Mesenchymal stem cell (in vitro differentiated cells and primary cell): Measurements from ENCODE around the gene ZNF503.

Experiments
- DNase-seq: peaks from one replicate; pipeline ENCODE4 v3.0.0-alpha.2; 2013
- H2AFZ ChIP-seq: one replicate; pipeline ENCODE4 v1.6.1; 2013; ENCODE audit warnings: low read depth, mild to moderate bottlenecking, control low read depth, inconsistent platforms, low read length, moderate library complexity
- H2AK5ac ChIP-seq: 2 replicates; pipeline ENCODE4 v1.6.1; 2013; ENCODE audit warnings: low read length, moderate library complexity, mild to moderate bottlenecking, inconsistent platforms; ENCODE audit not compliant: severe bottlenecking
- H2BK120ac ChIP-seq: one replicate; pipeline ENCODE4 v1.6.1; 2013; ENCODE audit warnings: low read depth, mild to moderate bottlenecking, inconsistent platforms, low read length, moderate library complexity
- H2BK12ac ChIP-seq, 2 experiments: one replicate each; pipeline ENCODE4 v1.6.1; 2013; ENCODE audit warnings: inconsistent platforms in 2 of 2, low read length in 2 of 2, mild to moderate bottlenecking in 2 of 2, moderate library complexity in 2 of 2, control low read depth in 1 of 2
- H2BK15ac ChIP-seq: one replicate; pipeline ENCODE4 v1.6.1; 2013; ENCODE audit warnings: mild to moderate bottlenecking, low read depth, inconsistent platforms; ENCODE audit not compliant: poor library complexity, severe bottlenecking
- H2BK5ac ChIP-seq: 2 replicates; pipeline ENCODE4 v1.6.1; 2013; ENCODE audit warnings: low read depth, mild to moderate bottlenecking, low read length, control low read depth, inconsistent platforms; ENCODE audit not compliant: poor library complexity, severe bottlenecking
- H3K14ac ChIP-seq, 2 experiments: one replicate each; pipeline ENCODE4 v1.6.1; 2013; ENCODE audit warnings: inconsistent platforms in 2 of 2, low read length in 2 of 2, control low read depth in 1 of 2, mild to moderate bottlenecking in 1 of 2, moderate library complexity in 1 of 2
- H3K18ac ChIP-seq, 2 experiments: one replicate each; pipeline ENCODE4 v1.6.1; 2013; ENCODE audit warnings: inconsistent platforms in 2 of 2, low read length in 2 of 2, control low read depth in 1 of 2, low read depth in 1 of 2, mild to moderate bottlenecking in 1 of 2
- H3K23ac ChIP-seq, 2 experiments: one replicate each; pipeline ENCODE4 v1.6.1; 2013; ENCODE audit warnings: inconsistent platforms in 2 of 2, low read length in 2 of 2, mild to moderate bottlenecking in 2 of 2, moderate library complexity in 2 of 2, control low read depth in 1 of 2
- H3K27ac ChIP-seq: 2 replicates; pipeline ENCODE4 v1.5.1; 2013; ENCODE audit warnings: mild to moderate bottlenecking, moderate library complexity, low read length, control low read depth, inconsistent platforms; ENCODE audit not compliant: poor library complexity, severe bottlenecking
- H3K27me3 ChIP-seq, 2 experiments: 2 replicates each; pipeline versions ENCODE4 v1.6.1 to v1.7.0; 2013; ENCODE audit warnings: low read length in 2 of 2, mild to moderate bottlenecking in 2 of 2, moderate library complexity in 2 of 2, control low read depth in 1 of 2, inconsistent platforms in 1 of 2; ENCODE audit not compliant: control insufficient read depth in 1 of 2, insufficient read depth in 1 of 2
- H3K36me3 ChIP-seq, 2 experiments: 2 replicates each; pipeline versions ENCODE4 v1.6.1 to v1.7.0; 2013; ENCODE audit warnings: low read length in 2 of 2, control low read depth in 1 of 2, inconsistent platforms in 1 of 2, low read depth in 1 of 2, mild to moderate bottlenecking in 1 of 2; ENCODE audit not compliant: insufficient read depth in 2 of 2, control insufficient read depth in 1 of 2
- H3K4ac ChIP-seq, 2 experiments: one replicate each; pipeline ENCODE4 v1.6.1; 2013; ENCODE audit warnings: inconsistent platforms in 2 of 2, low read length in 2 of 2, mild to moderate bottlenecking in 2 of 2, moderate library complexity in 2 of 2, control low read depth in 1 of 2, low read depth in 1 of 2
- H3K4me1 ChIP-seq: 2 replicates; pipeline ENCODE4 v1.6.1; 2013; ENCODE audit warnings: low read depth, low read length, control low read depth; ENCODE audit not compliant: control insufficient read depth, insufficient read depth
- H3K4me2 ChIP-seq: 2 replicates; pipeline ENCODE4 v1.6.1; 2013; ENCODE audit warnings: low read length, mild to moderate bottlenecking, inconsistent platforms; ENCODE audit not compliant: poor library complexity, severe bottlenecking
- H3K4me3 ChIP-seq, 2 experiments: 2 replicates each; pipeline versions ENCODE4 v1.5.1 to v1.7.0; 2013; ENCODE audit warnings: low read length in 2 of 2, mild to moderate bottlenecking in 2 of 2, control low read depth in 1 of 2, low read depth in 1 of 2; ENCODE audit not compliant: insufficient read depth in 1 of 2
- H3K79me1 ChIP-seq: replicated peaks from 2 replicates; pipeline ENCODE4 v1.6.1; 2013; ENCODE audit warnings: mild to moderate bottlenecking, control low read depth, low read length, inconsistent platforms; ENCODE audit not compliant: poor library complexity, severe bottlenecking
- H3K9ac ChIP-seq: 2 replicates; pipeline ENCODE4 v1.7.0; 2013; ENCODE audit warnings: mild to moderate bottlenecking, low read length, moderate library complexity
- H3K9me3 ChIP-seq: 2 replicates; pipeline ENCODE4 v1.7.0; 2013; ENCODE audit warnings: mild to moderate bottlenecking, low read length; ENCODE audit not compliant: control insufficient read depth
- H4K8ac ChIP-seq: one replicate; pipeline ENCODE4 v1.6.1; 2013; ENCODE audit warnings: inconsistent platforms, mild to moderate bottlenecking, low read length, moderate library complexity
- H4K91ac ChIP-seq: one replicate; pipeline ENCODE4 v1.6.1; 2013; ENCODE audit warnings: mild to moderate bottlenecking, low read length, inconsistent platforms
- WGBS: methylation state at CpG from one replicate; pipeline ENCODE4 v1.1.7; 2013; ENCODE audit warnings: mixed read lengths; 5-methylcytosine and 5-hydroxymethylcytosine counted together

Gene ZNF503

DNA sequence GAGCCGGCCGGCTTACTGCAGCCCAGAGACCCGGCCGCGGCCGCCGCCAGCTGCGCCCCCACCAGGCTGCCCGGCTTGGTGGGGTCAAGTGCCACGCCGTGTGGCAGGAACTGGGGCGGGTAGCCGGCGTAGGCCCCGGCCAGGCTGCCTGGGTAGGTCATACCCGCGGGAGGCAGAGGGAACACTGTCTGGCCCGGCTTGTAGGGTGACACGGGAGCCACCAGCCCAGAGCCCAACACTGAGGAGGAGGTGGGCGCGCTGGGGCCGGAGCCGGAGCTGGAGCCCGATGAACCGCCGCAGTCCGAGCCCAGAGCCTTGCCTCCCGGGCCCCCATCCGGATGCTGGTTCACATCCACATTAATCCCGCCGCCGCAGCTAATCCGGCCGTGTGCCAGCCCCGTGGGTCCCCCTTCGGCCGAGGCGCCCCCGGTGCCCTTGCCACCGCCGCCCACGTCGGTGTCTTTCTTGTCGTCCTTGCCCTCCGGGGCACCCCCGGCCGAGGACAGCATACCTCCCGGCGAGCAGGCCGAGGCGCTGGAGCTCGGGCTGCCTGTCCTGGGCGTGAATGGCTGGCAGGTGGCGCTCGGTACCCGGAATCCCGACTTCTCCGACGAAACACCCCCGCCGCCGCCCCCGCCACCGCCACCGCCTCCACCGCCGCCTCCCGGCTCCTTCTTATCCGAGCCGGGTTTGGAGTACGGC lies 2.0 kb downstream of the ZNF503 start:
- H3K9me3 ChIP-seq: no peaks in the 10 kb centered on the region
- H3K79me1 ChIP-seq: peaks cover 6% of the 10 kb centered on the region
- H3K4ac ChIP-seq: peak overlapping the region; percentile 85 to 94
- H4K91ac ChIP-seq: peak overlapping the region; percentile 87
- H3K36me3 ChIP-seq: peaks cover 16 to 26% of the 10 kb centered on the region in 2 experiments
- WGBS: under 1% methylated on average over 58 of the region's 71 CpGs
- H2BK15ac ChIP-seq: peak overlapping the region; percentile 95
- H2BK5ac ChIP-seq: no peak overlapping the region
- H3K4me1 ChIP-seq: peaks cover 49% of the 10 kb centered on the region
- peak overlapping the region; percentile 87 for H3K4me2 ChIP-seq
- no peak overlapping the region for H2AK5ac ChIP-seq
- H3K9ac ChIP-seq: peak overlapping the region; percentile 100
- peaks cover 0 to 44% of the 10 kb centered on the region in 2 experiments for H3K27me3 ChIP-seq
- peak overlapping the region; percentile 52 to 84 for H3K23ac ChIP-seq
- peak overlapping the region in 1 of 2 experiments; percentile 92 for H3K14ac ChIP-seq
- H2AFZ ChIP-seq: no peak overlapping the region
- peak overlapping the region; percentile 95 for H2BK120ac ChIP-seq
- peak overlapping the region; percentile 76 to 97 for H3K4me3 ChIP-seq
- peak overlapping the region; percentile 28 to 85 for H2BK12ac ChIP-seq
- no peak overlapping the region for H3K27ac ChIP-seq
- H4K8ac ChIP-seq: peak overlapping the region; percentile 66
- H3K18ac ChIP-seq: peak overlapping the region; percentile 93 to 98
- peak; percentile 82 for DNase-seq

DNA sequence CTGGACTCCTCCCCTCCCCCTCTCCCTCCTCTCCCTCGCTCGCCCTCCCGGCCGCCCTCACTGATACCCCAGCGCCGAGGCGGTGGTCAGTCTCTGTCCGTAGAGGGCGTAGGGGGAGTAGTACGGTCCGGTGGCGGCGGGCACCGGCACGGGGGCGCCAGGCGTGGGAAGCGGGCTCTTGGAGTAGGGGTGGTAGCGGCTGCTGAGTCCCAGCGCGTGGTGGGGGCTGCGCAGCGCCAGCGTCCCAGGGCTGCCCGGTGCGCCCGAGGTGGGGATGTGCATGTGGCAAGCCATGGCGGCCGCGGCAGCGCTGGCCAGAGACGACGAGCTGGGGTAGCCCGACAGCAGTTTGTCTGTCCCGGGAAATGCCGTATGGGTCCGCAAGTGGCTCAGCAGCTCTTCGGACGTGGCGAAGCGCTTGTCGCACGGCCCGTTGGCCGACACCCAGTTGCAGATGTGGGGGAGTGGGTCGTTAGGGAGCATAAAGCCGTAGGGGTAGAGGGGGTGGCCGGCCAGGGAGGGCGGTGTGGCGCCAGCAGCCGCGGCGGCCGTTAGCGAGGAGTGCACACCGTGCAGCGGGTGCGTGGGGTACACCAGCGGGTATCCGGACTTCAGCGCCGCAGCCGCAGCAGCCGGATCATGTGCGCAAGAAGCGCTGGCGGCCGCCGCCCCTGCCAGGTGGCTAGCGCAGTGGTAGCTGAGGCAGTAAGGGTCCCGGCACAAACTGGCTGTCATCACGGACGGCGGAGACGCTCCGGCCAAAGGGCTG lies 2.7 kb downstream of the ZNF503 start:
- H2BK15ac ChIP-seq: peak overlapping the region; percentile 95
- H3K14ac ChIP-seq: peak overlapping the region in 1 of 2 experiments; percentile 46
- H2BK12ac ChIP-seq: peak overlapping the region; percentile 79
- H4K91ac ChIP-seq: peak overlapping the region; percentile 87
- peak overlapping the region in 1 of 2 experiments; percentile 83 for H3K23ac ChIP-seq
- under 1% methylated on average over 71 of the region's 76 CpGs for WGBS
- peak overlapping the region; percentile 58 for H3K4me2 ChIP-seq
- peaks cover 6% of the 10 kb centered on the region for H3K79me1 ChIP-seq
- H3K9ac ChIP-seq: peak overlapping the region; percentile 100
- H3K4me1 ChIP-seq: peaks cover 42% of the 10 kb centered on the region
- peaks cover 23 to 26% of the 10 kb centered on the region in 2 experiments for H3K36me3 ChIP-seq
- H2BK120ac ChIP-seq: peak overlapping the region; percentile 44
- H2AK5ac ChIP-seq: no peak overlapping the region
- peak overlapping the region; percentile 76 to 97 for H3K4me3 ChIP-seq
- H4K8ac ChIP-seq: peak overlapping the region; percentile 70
- no peak overlapping the region for H3K27ac ChIP-seq
- no peak overlapping the region for H2BK5ac ChIP-seq
- peak overlapping the region; percentile 89 to 94 for H3K4ac ChIP-seq
- peak; percentile 55 for DNase-seq
- peak overlapping the region; percentile 93 to 98 for H3K18ac ChIP-seq
- peaks cover 0 to 44% of the 10 kb centered on the region in 2 experiments for H3K27me3 ChIP-seq
- H2AFZ ChIP-seq: no peak overlapping the region
- no peaks in the 10 kb centered on the region for H3K9me3 ChIP-seq

DNA sequence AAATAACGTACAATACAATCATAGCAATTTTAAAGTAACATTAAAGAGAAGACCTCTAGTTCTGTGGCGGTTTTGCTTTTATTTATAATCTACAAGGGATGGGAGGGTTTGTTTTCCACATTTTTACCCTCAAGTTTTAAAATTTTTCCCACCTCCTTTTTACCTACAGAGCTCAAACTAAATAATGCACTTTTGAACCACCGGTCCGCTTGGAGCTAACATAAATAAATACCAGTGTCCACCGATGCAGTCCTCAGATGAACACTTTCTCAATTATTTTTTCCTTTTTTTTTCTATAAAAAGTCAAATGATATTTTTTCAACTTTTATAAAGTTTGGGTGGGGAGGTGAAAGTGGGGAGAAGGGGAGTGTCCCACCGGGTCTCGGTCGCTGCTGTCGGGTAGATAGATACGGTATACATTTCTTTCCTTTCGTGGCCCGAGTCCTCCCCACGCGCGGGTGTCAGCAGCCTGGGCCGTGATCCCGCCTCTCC lies 3.3 kb downstream of the ZNF503 start:
- Histone ChIP-seq H3K4me3 (peak overlapping the region; percentile 76 to 97), H2AK5ac (no peak overlapping the region), H2BK5ac (no peak overlapping the region), H3K36me3 (peaks cover 26% of the 10 kb centered on the region in 2 experiments), H3K4ac (peak overlapping the region; percentile 66 to 89), H3K27ac (no peak overlapping the region), H4K91ac (peak overlapping the region; percentile 65), H3K4me1 (peaks cover 37% of the 10 kb centered on the region), H2BK15ac (no peak overlapping the region), H3K23ac (peak overlapping the region in 1 of 2 experiments; percentile 16), H3K4me2 (peak overlapping the region; percentile 58), H3K79me1 (peaks cover 6% of the 10 kb centered on the region), H4K8ac (peak overlapping the region; percentile 29), H3K27me3 (peaks cover 0 to 41% of the 10 kb centered on the region in 2 experiments), H3K18ac (peak overlapping the region; percentile 93 to 98), H2BK120ac (no peak overlapping the region), H3K14ac (peak overlapping the region in 1 of 2 experiments; percentile 46), H2BK12ac (peak overlapping the region in 1 of 2 experiments; percentile 79), H2AFZ (no peak overlapping the region), H3K9ac (peak overlapping the region; percentile 100), H3K9me3 (no peaks in the 10 kb centered on the region)
- peak; percentile 33 for DNase-seq
- WGBS: 15% methylated on average over 2 of the region's 17 CpGs
